Brain microvascular endothelial cell (primary cell): Measurements from ENCODE around the gene CNOT3.

Experiments used
- DNase-seq: peaks from one replicate; pipeline ENCODE4 v3.0.0-alpha.2; 2020
- H3K27ac ChIP-seq: fragments of 250-450 bp; sonication (Bioruptor Pico); 2 replicates; pipeline ENCODE4 v1.5.1; 2020; ENCODE audit warnings: mild to moderate bottlenecking, moderate library complexity
- H3K27me3 ChIP-seq: fragments of 250-450 bp; sonication (Bioruptor Pico); replicated peaks from 2 replicates; pipeline ENCODE4 v1.5.1; 2020; ENCODE audit warnings: mild to moderate bottlenecking
- H3K36me3 ChIP-seq: fragments of 250-450 bp; sonication (Bioruptor Pico); replicated peaks from 2 replicates; pipeline ENCODE4 v1.5.1; 2020; ENCODE audit warnings: mild to moderate bottlenecking
- H3K4me3 ChIP-seq: 2 replicates; pipeline ENCODE4 v1.5.1; 2011; ENCODE audit warnings: low read depth, mild to moderate bottlenecking, control low read depth, low read length, moderate library complexity
- in situ Hi-C: cut with HindIII; loops from 2 replicates; pipeline ENCODE4 v1.10.0; 2017; ENCODE audit warnings: low sequenced_read_pairs, low pct_ligation_motif_present
- TF ChIP-seq, protein P1 (sequence below): IDR thresholded peaks from 2 replicates; pipeline ENCODE4 v1.5.1; 2011; ENCODE audit warnings: low read depth, mild to moderate bottlenecking, moderate library complexity, low read length, control low read depth, inconsistent platforms; ENCODE audit errors: missing control alignments

CNOT3 gene

DNA sequence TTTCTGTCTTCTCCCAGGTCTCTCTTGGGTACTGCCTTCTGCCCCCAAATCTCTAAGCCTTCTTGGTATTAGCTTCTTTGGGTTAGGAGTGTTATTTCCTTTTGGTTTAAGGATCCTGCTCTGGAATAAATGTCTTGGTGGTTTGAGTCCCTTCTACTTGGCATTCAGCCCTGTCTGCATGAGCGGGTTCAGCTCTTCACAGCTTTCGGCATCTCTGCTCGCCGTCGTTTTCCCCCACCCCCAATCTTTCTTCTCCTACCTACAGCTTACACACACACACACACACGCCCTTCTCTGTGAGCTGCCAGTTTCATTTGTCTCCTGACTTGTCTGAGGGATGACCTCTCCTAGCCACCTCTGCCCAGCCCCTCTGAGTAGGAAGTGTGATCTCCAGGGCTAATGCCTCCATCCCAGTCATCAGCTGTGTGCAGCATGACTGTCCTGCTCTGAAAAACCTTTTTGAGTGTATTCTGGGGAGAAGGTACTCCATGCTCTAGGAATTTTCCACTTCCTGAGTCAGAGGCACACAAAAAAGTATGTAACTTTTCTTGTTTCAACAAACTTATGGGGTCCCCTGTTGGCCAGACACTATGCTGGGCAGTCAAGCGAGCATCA, 4.7 kb downstream of the CNOT3 start:
- H3K27me3 ChIP-seq: no peaks in the 10 kb centered on the region
- H3K36me3 ChIP-seq: peaks cover 48% of the 10 kb centered on the region
- DNase-seq: no peak
- H3K4me3 ChIP-seq: no peak overlapping the region
- TF ChIP-seq, protein P1, sequence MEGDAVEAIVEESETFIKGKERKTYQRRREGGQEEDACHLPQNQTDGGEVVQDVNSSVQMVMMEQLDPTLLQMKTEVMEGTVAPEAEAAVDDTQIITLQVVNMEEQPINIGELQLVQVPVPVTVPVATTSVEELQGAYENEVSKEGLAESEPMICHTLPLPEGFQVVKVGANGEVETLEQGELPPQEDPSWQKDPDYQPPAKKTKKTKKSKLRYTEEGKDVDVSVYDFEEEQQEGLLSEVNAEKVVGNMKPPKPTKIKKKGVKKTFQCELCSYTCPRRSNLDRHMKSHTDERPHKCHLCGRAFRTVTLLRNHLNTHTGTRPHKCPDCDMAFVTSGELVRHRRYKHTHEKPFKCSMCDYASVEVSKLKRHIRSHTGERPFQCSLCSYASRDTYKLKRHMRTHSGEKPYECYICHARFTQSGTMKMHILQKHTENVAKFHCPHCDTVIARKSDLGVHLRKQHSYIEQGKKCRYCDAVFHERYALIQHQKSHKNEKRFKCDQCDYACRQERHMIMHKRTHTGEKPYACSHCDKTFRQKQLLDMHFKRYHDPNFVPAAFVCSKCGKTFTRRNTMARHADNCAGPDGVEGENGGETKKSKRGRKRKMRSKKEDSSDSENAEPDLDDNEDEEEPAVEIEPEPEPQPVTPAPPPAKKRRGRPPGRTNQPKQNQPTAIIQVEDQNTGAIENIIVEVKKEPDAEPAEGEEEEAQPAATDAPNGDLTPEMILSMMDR: peak; percentile 3
- in situ Hi-C loops: no loop called here
- no peak overlapping the region for H3K27ac ChIP-seq

DNA sequence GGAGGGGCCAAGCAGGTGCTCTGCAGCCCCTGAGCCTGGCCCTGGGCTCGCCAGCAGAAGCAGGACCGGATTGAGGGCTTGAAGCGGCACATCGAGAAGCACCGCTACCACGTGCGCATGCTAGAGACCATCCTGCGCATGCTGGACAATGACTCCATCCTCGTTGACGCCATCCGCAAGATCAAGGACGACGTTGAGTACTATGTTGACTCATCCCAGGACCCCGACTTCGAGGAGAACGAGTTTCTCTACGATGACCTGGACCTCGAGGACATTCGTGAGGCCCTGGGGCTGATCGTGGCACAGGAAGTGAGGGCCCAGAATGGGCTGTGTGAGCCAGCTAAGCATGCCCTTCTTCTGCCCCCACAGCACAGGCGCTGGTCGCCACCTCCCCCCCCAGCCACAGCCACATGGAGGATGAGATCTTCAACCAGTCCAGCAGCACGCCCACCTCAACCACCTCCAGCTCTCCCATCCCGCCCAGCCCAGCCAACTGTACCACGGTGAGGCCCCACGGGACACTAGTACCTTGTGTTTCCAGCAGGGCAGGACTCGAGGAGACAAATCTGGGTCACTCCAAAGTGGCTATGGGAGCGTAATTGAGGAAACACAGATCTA, 8.1 kb downstream of the CNOT3 start:
- in situ Hi-C loops: no loop called here
- H3K27me3 ChIP-seq: no peaks in the 10 kb centered on the region
- TF ChIP-seq, protein P1: no peak
- no peak overlapping the region for H3K4me3 ChIP-seq
- no peak for DNase-seq
- no peak overlapping the region for H3K27ac ChIP-seq
- H3K36me3 ChIP-seq: peaks cover 72% of the 10 kb centered on the region

DNA sequence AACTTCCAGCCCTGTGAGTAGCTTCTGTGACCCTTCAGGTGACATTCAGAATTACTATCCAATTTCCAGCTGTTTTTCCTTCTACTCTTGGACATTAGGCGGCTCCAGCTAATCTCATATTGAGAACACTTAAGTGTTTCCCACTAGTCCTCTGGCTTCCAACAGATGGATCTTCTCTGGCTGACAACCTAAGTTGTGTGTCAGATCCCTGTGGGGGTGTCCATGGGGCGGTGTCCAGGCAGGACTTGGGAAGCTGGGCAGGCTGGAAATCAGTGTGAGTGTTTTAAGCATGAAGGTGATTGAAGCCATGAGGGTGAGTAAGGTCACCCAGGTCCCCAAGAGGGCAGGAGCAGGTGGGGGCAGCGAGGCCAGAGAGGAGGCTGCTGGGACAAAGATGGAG, 10.1 kb downstream of the CNOT3 start:
- Histone ChIP-seq H3K27ac (no peak overlapping the region), H3K27me3 (no peaks in the 10 kb centered on the region), H3K4me3 (no peak overlapping the region), H3K36me3 (peaks cover 88% of the 10 kb centered on the region)
- no peak for DNase-seq
- TF ChIP-seq, protein P1: no peak
- in situ Hi-C loops: no loop called here

DNA sequence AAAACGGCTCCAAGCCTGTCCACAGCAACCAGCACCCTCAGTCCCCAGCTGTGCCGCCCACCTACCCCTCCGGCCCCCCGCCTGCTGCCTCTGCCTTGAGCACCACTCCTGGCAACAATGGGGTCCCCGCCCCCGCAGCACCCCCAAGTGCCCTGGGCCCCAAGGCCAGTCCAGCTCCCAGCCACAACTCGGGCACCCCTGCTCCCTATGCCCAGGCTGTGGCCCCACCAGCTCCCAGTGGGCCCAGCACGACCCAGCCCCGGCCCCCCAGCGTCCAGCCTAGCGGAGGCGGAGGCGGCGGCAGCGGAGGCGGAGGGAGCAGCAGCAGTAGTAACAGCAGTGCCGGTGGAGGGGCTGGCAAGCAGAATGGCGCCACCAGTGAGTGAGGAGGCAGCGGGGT, 10.6 kb downstream of the CNOT3 start:
- TF ChIP-seq, protein P1: no peak
- Histone ChIP-seq H3K4me3 (no peak overlapping the region), H3K27ac (no peak overlapping the region), H3K27me3 (no peaks in the 10 kb centered on the region), H3K36me3 (peaks cover 88% of the 10 kb centered on the region)
- in situ Hi-C loops: no loop called here
- DNase-seq: no peak

DNA sequence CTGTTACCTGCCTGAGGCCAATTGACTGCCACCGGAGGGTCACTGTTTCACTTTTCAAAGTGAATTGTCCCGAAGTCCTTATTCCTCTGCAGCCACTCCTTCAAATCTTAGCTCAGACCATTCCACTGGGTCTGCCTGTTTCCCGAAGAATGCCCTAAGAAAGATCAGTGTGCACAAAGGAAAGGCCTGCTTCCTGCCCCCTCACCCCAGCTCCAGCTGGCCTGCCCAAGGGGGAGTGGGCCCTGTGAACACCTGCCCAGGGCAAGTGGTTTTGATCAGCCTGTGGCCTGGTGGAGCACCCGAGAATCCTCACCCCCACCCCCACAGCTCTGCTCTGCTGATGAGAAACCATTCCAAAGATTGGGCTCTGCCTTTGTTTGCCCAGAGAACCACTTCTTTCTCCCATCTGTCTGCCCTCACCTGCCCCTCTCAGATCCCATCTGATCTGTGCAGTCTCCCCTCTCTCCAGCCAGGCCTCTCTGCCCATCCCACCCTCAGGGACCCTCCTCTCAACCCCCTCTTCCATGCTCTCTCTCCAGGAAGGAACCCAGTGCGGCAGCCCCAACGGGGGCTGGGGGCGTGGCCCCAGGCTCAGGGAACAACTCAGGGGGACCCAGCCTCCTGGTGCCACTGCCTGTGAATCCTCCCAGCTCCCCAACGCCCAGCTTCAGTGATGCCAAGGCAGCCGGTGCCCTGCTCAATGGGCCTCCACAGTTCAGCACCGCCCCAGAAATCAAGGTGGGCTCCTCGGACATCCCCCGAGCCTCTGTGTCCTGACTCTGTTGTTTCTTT, 11.7 kb downstream of the CNOT3 start:
- Histone ChIP-seq H3K4me3 (no peak overlapping the region), H3K36me3 (peaks cover 88% of the 10 kb centered on the region), H3K27ac (no peak overlapping the region), H3K27me3 (no peaks in the 10 kb centered on the region)
- DNase-seq: no peak
- in situ Hi-C loops: no loop called here
- TF ChIP-seq, protein P1: no peak
